Activated T-cell treated with anti-CD3 and anti-CD28 coated beads, Interleukin-2, amount 50 U/mL, for 24 hours (primary cell): ENCODE results near the gene SHISAL1.
"Not testable (repeated sequence)": the region's sequence is repeated elsewhere in the genome, so short reads cannot be mapped to it uniquely, and the experiment has no call there.

ENCODE experiments used
- DNase-seq: peaks from one replicate; pipeline ENCODE4 v3.0.0-alpha.2; 2020
- H3K27ac Mint-ChIP-seq: 2 replicates; pipeline ENCODE4 v1.8.0; 2020; ENCODE audit warnings: mild to moderate bottlenecking, mixed read lengths
- H3K27me3 Mint-ChIP-seq: 2 replicates; pipeline ENCODE4 v1.8.0; 2020; ENCODE audit warnings: mixed read lengths
- H3K36me3 Mint-ChIP-seq: 2 replicates; pipeline ENCODE4 v1.8.0; 2020; ENCODE audit warnings: low read depth, mixed read lengths
- H3K4me1 Mint-ChIP-seq: 2 replicates; pipeline ENCODE4 v1.8.0; 2020; ENCODE audit warnings: low read depth, mixed read lengths
- H3K4me3 Mint-ChIP-seq: 2 replicates; pipeline ENCODE4 v1.8.0; 2020; ENCODE audit warnings: mild to moderate bottlenecking, moderate library complexity, mixed read lengths
- H3K9me3 Mint-ChIP-seq: 2 replicates; pipeline ENCODE4 v1.8.0; 2020; ENCODE audit warnings: mixed read lengths

The SHISAL1 gene

DNA sequence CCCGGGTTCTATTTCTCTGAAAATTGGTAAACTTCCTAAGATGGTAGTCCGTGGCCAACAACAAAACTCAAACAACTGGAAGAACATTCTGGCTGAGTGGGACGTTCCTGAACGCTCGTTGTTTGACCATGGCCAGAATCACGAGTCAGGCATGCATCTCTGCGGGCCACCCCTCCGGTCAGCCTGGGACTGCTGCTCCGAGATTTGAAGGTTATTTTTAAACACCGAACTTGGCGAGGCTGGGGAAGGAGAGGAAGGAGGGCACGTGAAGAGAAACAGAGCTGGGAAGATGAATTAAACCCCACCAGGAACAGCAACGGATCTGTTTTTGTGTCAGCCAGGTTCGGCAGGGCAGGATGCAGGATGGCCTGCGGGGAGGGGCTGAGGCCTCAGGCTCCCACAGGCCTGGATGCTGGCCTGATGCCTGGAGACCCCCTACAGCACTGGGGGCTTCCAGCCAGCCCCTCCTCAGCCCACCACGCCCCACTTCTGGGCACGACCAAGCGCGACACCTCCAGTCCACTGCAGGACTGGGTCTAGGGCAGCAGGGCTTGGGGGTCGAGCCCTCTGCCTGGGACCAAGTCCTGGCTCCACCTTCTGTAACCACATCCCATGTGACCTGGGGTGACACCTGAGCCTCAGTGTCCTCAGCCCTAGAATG is 5.1 kb downstream of the SHISAL1 start:
- H3K27me3 Mint-ChIP-seq: no peaks in the 10 kb centered on the region
- H3K9me3 Mint-ChIP-seq: no peaks in the 10 kb centered on the region
- no peaks in the 10 kb centered on the region for H3K4me1 Mint-ChIP-seq
- no peak overlapping the region for H3K4me3 Mint-ChIP-seq
- no peak overlapping the region for H3K27ac Mint-ChIP-seq
- no peak for DNase-seq
- no peaks in the 10 kb centered on the region for H3K36me3 Mint-ChIP-seq

GRCh38 chr22:44305888-44306287 is 6.9 kb downstream of the SHISAL1 start:
- Mint-ChIP-seq H3K27ac (no peak overlapping the region), H3K4me1 (no peaks in the 10 kb centered on the region), H3K9me3 (no peaks in the 10 kb centered on the region), H3K36me3 (no peaks in the 10 kb centered on the region), H3K4me3 (no peak overlapping the region), H3K27me3 (no peaks in the 10 kb centered on the region)
- DNase-seq: no peak

- H3K36me3 Mint-ChIP-seq: no peaks in the 10 kb centered on the region
- no peak overlapping the region for H3K27ac Mint-ChIP-seq
- H3K27me3 Mint-ChIP-seq: peaks cover 1% of the 10 kb centered on the region
- no peaks in the 10 kb centered on the region for H3K4me1 Mint-ChIP-seq
- no peaks in the 10 kb centered on the region for H3K9me3 Mint-ChIP-seq
- H3K4me3 Mint-ChIP-seq: no peak overlapping the region
- DNase-seq: no peak
Observed at GRCh38 chr22:44305455-44305854, 7.3 kb downstream of the SHISAL1 start.

DNA sequence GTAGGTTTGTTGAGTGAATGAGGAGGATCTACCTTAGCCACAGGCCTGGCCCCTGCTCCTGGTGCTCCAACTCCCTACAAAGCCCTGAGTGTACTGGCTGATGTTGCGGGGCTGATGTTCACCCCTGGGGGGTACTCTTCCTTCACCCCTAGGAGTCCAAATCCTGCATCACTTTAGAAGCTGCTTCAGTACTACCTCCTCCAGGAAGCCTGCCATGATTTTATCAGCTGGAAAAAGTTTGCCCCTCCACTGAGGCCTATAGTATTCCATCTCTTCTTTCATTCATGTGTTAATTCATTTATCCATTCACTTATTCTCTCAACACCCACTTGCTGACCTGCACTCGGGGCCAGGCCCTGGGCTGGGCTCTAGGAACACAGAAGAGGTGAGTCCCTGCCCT is 7.8 kb downstream of the SHISAL1 start:
- Mint-ChIP-seq H3K27me3 (peaks cover 5% of the 10 kb centered on the region), H3K4me1 (no peaks in the 10 kb centered on the region), H3K36me3 (no peaks in the 10 kb centered on the region), H3K9me3 (no peaks in the 10 kb centered on the region), H3K27ac (no peak overlapping the region), H3K4me3 (no peak overlapping the region)
- no peak for DNase-seq

DNA sequence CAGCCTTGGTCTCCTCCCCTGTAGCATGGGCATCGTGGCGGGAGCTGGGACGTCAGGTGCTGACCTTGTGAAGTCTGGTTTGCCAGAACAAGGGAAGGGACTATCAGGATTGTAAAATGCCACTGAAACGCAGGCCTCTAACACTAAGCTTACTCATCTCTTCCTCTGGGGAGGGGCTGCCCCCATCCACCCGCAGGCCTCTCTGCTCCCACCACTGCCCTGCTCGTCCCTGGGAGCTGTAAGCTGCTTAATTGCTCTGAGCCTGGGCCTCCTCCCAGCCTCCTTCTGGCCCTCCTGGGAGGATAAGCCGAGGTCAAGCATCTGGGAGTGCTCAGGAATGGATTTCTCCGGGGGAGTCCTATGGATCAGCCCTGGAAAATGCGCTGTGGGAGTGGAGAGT is 8.4 kb downstream of the SHISAL1 start:
- peaks cover 6% of the 10 kb centered on the region for H3K27me3 Mint-ChIP-seq
- no peaks in the 10 kb centered on the region for H3K36me3 Mint-ChIP-seq
- no peaks in the 10 kb centered on the region for H3K4me1 Mint-ChIP-seq
- no peaks in the 10 kb centered on the region for H3K9me3 Mint-ChIP-seq
- no peak overlapping the region for H3K4me3 Mint-ChIP-seq
- DNase-seq: no peak
- no peak overlapping the region for H3K27ac Mint-ChIP-seq

DNA sequence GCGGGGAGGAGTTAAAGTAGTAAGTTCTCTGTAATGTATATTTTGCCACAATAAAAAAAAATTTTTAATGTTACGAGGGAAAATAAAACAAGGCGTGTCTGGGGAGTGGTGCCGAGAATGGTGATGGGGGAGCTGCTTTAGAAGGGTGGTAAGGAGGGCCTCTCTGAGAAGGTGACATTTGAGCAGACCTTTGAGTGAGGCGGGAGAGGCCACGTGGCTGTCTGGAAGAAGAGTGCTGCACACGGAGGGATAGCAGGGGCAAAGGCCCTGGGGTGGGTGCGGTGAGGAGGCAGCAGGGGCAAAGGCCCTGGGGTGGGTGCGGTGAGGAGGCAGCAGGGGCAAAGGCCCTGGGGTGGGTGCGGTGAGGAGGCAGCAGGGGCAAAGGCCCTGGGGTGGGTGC is 10.4 kb downstream of the SHISAL1 start:
- not testable (repeated sequence) for H3K9me3 Mint-ChIP-seq, DNase-seq, H3K27ac Mint-ChIP-seq, H3K4me1 Mint-ChIP-seq, H3K36me3 Mint-ChIP-seq, H3K4me3 Mint-ChIP-seq, H3K27me3 Mint-ChIP-seq

DNA sequence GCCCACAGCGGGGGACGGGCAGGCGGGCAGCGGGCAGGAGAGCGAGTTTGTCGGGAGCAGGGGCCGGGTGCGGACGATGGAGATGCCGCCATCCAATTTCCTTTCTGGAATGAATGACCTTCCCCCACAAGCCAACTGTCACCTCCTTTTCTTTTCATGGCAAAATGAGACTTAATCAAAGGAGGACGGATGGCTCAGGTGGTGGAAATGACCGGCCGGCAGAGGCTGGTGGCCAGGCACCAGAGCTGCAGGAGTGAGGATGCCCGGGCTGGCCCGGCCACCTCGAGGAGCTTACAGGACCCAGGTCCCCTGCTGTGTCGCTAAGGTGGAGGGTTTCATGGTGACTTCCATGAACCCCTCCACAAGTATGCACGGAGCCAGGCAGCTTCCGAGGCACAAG is 11.7 kb downstream of the SHISAL1 start:
- DNase-seq: no peak
- no peaks in the 10 kb centered on the region for H3K4me1 Mint-ChIP-seq
- no peak overlapping the region for H3K4me3 Mint-ChIP-seq
- H3K27me3 Mint-ChIP-seq: peaks cover 6% of the 10 kb centered on the region
- no peaks in the 10 kb centered on the region for H3K36me3 Mint-ChIP-seq
- no peak overlapping the region for H3K27ac Mint-ChIP-seq
- no peaks in the 10 kb centered on the region for H3K9me3 Mint-ChIP-seq

- H3K4me3 Mint-ChIP-seq: no peak overlapping the region
- no peaks in the 10 kb centered on the region for H3K9me3 Mint-ChIP-seq
- H3K27ac Mint-ChIP-seq: no peak overlapping the region
- no peaks in the 10 kb centered on the region for H3K36me3 Mint-ChIP-seq
- peaks cover 6% of the 10 kb centered on the region for H3K27me3 Mint-ChIP-seq
- no peak for DNase-seq
- no peaks in the 10 kb centered on the region for H3K4me1 Mint-ChIP-seq
Observed at GRCh38 chr22:44299124-44299523, 13.6 kb downstream of the SHISAL1 start.

DNA sequence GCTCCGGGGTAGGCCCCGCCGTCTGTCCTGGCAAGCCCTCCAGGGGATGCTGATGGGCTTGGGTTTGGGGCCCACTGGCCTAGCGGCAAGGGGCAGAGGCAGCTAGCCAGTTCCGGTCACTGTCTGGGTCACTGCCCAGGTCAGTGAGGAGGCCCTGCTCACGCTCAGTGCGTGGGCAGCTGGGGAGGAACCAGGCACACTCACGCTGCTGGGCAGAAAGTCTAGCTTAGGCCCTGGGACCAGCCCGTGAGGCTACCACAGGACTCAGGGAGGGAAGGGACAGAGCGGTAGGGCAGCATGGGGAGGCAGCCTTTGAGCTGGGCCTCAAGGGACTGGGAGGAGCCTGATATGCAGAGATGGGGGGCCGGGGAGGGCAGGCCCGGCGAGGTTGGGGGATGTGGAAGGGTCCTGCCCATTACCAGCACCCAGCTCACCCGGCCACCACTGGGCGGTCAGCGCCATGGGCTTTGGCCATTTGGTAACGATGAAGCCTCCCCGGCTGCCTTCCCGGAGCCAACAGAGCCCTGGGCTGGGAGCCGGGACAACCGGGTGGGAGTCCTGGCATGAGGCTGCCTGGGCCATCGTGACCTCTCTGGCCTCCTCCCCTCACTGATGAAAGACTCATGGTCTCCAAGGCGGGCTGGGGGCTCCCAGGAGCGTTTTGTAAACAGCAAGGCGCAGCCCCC is 14.2 kb downstream of the SHISAL1 start:
- no peak overlapping the region for H3K27ac Mint-ChIP-seq
- no peaks in the 10 kb centered on the region for H3K36me3 Mint-ChIP-seq
- peaks cover 6% of the 10 kb centered on the region for H3K27me3 Mint-ChIP-seq
- no peak for DNase-seq
- no peaks in the 10 kb centered on the region for H3K4me1 Mint-ChIP-seq
- no peaks in the 10 kb centered on the region for H3K9me3 Mint-ChIP-seq
- no peak overlapping the region for H3K4me3 Mint-ChIP-seq

- Mint-ChIP-seq H3K9me3 (no peaks in the 10 kb centered on the region), H3K4me3 (no peak overlapping the region), H3K4me1 (no peaks in the 10 kb centered on the region), H3K27ac (no peak overlapping the region), H3K36me3 (no peaks in the 10 kb centered on the region), H3K27me3 (peaks cover 6% of the 10 kb centered on the region)
- DNase-seq: no peak
Observed at GRCh38 chr22:44297470-44298061, 15.2 kb downstream of the SHISAL1 start.

DNA sequence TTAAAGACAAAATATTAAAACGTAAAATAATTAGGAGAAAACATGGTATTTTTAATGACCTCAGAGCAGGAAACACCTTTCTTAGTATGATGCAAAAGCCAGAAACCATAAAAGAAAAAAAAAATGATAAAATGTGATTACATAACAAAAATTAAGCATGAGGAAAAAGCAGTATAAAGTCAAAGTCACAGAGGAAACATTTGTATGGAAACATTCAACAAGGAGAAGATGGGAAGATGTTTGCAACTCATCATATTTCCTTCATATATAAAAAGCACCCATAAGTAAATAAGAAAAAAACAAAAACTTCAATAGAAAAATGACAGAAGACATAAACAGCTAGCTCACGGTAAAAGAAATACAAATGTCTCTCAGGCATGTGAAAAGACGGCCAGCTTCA is 17.3 kb downstream of the SHISAL1 start:
- H3K27me3 Mint-ChIP-seq: peaks cover 8% of the 10 kb centered on the region
- no peak overlapping the region for H3K27ac Mint-ChIP-seq
- no peak for DNase-seq
- no peaks in the 10 kb centered on the region for H3K9me3 Mint-ChIP-seq
- no peak overlapping the region for H3K4me3 Mint-ChIP-seq
- H3K36me3 Mint-ChIP-seq: no peaks in the 10 kb centered on the region
- no peaks in the 10 kb centered on the region for H3K4me1 Mint-ChIP-seq

DNA sequence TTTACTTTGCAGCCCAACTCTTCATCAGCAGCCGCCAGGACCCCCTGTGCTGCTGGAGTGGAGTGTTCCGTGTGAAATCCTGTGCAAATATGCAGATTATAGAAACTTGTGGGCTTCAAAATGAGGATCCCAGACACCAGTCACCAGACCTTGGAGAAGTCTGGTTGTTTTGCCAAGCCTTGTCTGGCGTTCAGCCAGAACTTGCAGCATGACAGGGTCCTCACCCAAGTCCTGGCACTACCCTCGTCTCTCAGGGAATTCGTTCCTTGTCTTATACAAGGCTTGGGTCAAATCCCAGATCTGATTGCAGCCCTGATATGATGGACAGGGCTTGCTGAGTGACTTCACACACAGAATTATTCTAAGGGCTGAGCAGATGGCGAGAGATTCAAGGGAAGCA is 18.9 kb downstream of the SHISAL1 start:
- Mint-ChIP-seq H3K36me3 (no peaks in the 10 kb centered on the region), H3K27me3 (peaks cover 3% of the 10 kb centered on the region), H3K4me1 (no peaks in the 10 kb centered on the region), H3K27ac (no peak overlapping the region), H3K4me3 (no peak overlapping the region), H3K9me3 (no peaks in the 10 kb centered on the region)
- no peak for DNase-seq

- no peak for DNase-seq
- H3K4me3 Mint-ChIP-seq: no peak overlapping the region
- peaks cover 3% of the 10 kb centered on the region for H3K27me3 Mint-ChIP-seq
- H3K36me3 Mint-ChIP-seq: no peaks in the 10 kb centered on the region
- H3K4me1 Mint-ChIP-seq: no peaks in the 10 kb centered on the region
- no peak overlapping the region for H3K27ac Mint-ChIP-seq
- no peaks in the 10 kb centered on the region for H3K9me3 Mint-ChIP-seq
Observed at GRCh38 chr22:44293034-44293433, 19.7 kb downstream of the SHISAL1 start.

- Mint-ChIP-seq H3K4me3 (no peak overlapping the region), H3K4me1 (no peaks in the 10 kb centered on the region), H3K9me3 (no peaks in the 10 kb centered on the region), H3K27me3 (peaks cover 3% of the 10 kb centered on the region), H3K36me3 (no peaks in the 10 kb centered on the region), H3K27ac (no peak overlapping the region)
- DNase-seq: no peak
Observed at GRCh38 chr22:44292521-44292920, 20.2 kb downstream of the SHISAL1 start.

DNA sequence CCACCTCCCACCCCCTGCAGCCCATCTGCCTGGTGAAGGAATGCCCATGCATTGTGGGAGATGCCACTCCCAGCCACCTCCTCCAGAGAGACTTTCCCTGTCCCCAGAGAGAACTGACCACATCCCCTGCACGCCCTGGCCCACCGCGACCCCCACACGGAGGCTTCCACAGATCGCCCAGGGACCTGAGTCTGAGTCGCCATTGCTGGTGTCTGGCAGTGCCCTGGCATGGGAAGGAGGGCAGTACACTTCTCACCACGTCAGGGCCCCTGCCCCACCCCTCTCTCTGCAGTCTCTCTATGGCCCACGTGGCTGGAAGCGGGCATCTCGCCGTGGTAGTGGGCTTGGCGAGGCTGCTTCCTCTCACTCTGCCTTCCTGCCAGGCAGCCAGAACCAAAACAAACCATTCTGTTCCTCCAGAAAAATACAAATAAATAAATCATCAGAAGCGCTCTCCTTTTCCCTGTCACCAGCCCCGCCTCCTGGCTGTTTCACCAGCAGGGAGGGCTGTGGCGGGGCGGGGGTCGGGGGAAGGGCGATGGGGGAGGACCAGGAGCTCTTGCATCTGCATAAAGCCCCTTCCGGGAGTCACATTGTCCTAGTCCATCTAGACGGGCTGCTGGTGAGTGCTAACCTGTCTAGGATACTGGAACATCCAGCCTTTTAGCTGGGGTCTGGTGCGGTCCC is 20.9 kb downstream of the SHISAL1 start:
- no peak for DNase-seq
- Mint-ChIP-seq H3K4me3 (no peak overlapping the region), H3K9me3 (no peaks in the 10 kb centered on the region)

More for the DNA sequence above, 20.9 kb downstream of the SHISAL1 start:
- Mint-ChIP-seq H3K27ac (no peak overlapping the region), H3K27me3 (peaks cover 3% of the 10 kb centered on the region), H3K4me1 (no peaks in the 10 kb centered on the region), H3K36me3 (no peaks in the 10 kb centered on the region)
